ENCODE measurements around the gene ATP1A1.

ATP1A1 gene

DNA sequence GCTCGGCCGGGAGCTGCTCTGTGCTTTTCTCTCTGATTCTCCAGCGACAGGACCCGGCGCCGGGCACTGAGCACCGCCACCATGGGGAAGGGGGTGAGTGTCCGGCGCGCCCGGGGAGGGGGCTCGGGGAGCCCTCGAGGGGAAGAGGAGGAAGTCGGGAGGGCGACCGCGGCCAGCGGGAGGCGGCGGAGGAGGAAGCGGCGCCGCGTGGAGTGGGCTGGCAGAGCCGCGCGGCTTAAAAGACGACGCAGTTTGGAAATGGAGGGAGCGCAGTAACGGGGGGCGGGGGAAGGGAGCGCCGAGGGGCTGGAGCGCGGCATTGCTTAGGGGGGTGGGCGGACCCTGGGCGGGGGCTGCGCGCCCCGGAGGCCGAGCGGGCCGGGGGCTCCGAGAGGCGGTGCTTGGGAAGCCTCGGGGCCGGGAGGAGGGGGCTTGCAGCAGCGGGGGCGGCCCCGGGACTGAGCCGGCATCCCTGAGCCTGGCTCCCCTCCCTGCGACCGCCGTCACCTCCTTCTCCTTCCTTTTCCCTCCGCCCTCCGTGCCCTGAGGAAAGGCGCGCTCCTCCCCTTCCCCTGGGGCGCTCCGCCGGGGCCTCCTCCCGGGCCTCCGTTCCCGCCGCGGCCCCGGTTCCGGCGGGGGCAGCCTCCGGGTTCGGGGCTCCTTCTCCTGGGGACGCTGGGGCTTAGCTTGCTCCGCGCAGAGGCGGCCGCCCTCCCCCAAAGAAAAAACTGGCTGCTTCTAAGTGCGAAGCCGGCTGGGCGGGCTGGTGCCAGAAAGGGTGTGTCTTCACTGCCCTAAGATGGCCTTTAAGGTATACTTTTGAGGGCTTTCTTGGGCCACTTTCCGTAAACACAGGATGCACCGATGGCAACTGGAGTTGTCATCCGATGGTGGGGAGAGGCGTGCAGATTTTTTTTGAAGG is 648 bp downstream of the ATP1A1 start:
- DNase-seq = peak; percentile 83

GRCh38 chr1:116374353-116375147 is 1.5 kb downstream of the ATP1A1 start:
- no peak for DNase-seq

- DNase-seq = no peak
These were observed 2.3 kb downstream of the ATP1A1 start for GRCh38 chr1:116375148-116375886.

GRCh38 chr1:116375887-116376728 is 3.1 kb downstream of the ATP1A1 start:
- peak; percentile 72 for DNase-seq

DNA sequence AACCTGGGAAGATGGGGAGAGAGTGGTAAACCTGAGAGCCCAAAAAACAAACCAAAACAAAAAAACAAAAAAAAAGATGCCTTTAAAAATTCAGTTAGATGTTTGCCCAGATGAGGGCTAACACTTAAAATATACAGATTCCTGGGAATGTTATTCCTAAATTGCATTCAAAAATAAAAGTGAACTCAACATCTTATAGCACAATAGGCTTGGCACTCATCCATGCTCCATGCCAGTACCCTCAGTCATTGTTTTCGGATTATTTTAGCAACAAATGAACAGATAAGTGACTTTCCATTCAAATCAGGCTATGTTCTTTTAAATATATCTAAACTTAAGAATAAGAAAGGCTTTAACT is 3.7 kb downstream of the ATP1A1 start:
- no peak for DNase-seq

GRCh38 chr1:116377541-116378529 is 4.8 kb downstream of the ATP1A1 start:
- DNase-seq = peak; percentile 53

DNA sequence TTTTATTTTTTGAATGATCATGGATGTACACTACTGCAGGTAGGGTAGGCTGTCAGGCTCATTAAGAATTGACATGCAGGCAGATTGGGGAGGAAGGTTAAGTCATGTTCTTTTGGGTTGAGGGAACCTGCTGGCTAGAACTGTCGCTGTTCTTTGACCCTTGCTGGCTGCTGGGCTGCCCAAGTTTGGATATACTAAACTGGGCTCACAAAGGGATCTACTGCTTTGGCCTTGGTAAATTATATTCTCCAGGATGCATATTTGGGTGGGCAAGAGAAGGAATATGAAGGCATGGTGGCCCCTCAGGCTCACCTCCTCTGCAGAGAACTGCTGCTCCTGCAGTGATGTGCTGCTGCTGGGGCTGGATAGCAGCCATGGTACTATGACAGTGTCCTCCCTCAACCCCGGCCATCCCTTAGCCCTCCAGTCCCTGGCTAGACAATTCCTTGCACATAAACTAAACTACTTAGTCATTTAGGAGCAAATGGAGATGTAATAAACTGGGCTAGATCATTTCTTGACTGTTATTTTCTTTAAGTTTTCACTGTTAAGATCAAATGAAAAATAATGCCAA is 6.1 kb downstream of the ATP1A1 start:
- DNase-seq = no peak

GRCh38 chr1:116379674-116380498 is 6.8 kb downstream of the ATP1A1 start:
- DNase-seq = no peak

- DNase-seq = no peak
These were observed 7.6 kb downstream of the ATP1A1 start for GRCh38 chr1:116380499-116381242.

DNA sequence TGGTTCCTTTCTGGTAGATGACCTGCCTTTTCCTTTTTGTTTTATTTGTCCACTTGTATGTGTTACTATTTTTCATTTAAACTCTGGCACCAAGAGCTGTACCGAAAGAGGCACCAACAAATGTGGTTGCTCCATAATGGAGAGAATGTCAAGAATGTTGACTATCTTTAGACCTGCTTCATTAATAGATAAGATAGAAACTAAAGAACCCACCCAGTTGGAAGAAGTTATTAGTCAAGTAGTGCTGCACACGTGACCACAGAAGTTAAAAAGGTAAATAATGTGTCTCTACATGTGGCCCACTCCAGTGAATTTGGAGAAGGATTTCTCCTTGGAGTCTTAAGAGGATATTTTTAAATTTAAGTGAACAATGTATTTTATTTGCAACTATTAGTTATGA is 9.3 kb downstream of the ATP1A1 start:
- no peak for DNase-seq

DNA sequence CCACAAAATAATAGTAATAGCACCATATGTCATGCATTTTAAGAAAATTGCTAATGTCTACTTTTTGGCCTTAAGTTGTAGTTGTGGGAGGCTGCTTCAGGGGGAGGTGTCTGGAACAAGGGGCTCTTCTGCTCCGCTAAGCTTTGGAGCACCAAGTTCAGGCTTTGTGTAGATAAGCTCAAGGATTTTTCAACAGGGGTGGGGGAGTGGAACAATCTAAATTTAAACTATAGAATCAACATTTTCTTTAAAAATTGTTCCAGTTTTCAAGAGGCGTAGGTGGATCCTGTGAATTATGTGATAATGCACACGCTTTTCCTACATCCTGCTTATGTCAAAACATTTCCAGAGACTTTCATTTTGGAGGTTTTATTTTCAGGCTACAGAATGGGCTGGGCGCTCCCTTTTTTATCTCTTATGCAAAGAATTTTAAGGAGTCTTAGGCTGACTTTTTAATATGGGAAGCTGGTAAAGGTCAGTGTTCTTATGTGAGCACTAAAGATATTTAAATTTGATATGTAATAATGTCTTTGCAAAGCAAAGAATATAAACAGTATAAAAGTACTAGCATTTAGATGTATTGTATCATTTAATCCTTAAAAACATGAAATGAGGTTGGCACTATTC is 9.9 kb downstream of the ATP1A1 start:
- DNase-seq = no peak

DNA sequence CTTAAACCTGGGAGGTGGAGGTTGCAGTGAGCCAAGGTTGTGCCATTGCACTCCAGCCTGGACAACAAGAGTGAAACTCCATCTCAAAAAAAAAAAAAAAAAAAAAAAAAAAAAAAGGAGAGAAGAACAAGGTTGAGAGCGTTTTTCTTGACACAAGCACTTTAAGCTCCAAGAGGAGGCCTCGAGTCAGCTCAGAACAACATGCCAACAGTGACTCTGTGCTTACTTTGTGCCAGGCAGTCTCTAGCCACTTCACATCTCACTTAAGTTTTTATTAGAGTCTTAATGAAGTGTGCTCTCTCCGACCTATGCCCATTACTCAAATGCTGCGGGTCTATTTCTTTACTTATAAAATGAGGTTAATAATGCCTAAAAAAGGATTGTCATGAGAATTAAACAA is 13.0 kb downstream of the ATP1A1 start:
- no peak for DNase-seq

- no peak for DNase-seq
These were observed 14.5 kb downstream of the ATP1A1 start for GRCh38 chr1:116387551-116387950.

DNA sequence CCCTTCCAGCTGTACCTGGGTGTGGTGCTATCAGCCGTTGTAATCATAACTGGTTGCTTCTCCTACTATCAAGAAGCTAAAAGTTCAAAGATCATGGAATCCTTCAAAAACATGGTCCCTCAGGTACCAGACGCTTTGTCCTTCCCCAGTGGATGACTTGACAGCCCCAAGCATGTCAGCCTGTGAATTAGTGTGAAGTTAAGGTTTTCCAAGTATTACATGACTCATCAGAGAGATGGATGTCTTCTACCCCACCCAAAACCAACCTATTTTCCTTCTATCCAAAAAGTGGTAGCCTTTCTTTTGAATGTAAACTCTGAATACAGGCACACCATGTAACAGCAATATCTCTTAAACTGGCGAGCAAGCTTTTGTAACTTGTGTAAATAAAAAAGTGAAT is 15.1 kb downstream of the ATP1A1 start:
- no peak for DNase-seq

- DNase-seq = no peak
These were observed 16.0 kb downstream of the ATP1A1 start for GRCh38 chr1:116389013-116389412.

DNA sequence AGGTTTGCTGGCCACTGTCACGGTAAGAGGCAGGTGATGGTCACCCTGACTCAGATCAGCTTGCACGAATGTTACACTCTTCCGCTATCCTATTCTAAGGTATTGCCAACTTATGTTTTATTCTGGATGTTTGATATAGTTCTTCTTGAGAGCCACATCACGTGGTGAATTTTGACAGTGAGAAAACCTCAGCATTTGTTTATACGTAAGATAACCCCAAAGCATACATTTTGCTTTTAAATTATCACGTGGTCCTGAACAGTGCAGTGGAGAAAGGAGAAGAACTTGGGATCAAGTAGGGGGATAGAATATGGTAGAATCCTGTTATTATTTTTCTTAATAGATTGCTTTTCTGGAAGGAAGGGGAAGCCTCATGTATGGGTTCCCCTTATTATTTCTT is 16.6 kb downstream of the ATP1A1 start:
- no peak for DNase-seq

DNA sequence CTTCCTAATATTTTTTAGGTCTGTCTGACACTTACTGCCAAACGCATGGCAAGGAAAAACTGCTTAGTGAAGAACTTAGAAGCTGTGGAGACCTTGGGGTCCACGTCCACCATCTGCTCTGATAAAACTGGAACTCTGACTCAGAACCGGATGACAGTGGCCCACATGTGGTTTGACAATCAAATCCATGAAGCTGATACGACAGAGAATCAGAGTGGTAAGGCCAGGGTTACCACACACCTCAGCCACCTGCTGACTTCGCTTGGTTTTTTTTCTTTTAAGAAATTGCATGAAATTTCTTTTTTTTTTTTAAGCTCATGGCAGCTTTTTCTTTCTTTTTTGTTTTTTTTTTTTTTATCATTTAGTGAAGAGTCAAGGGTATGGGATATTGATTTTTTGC is 17.2 kb downstream of the ATP1A1 start:
- no peak for DNase-seq

GRCh38 chr1:116391185-116391584 is 18.1 kb downstream of the ATP1A1 start:
- DNase-seq = no peak
